Testis (tissue), 2 donors: ENCODE data around the gene ZFP36L1.

Experiments
- CTCF ChIP-seq, 3 experiments: fragments of 450-650 bp in 2 of 3; fragments of 200-600 bp in 1 of 3; sonication (generic) in 1 of 3; IDR thresholded peaks; one replicate each; pipeline ENCODE4 v1.5.1; 2016 to 2019; ENCODE audit warnings: antibody characterized with exemption in 3 of 3, mild to moderate bottlenecking in 2 of 3, moderate library complexity in 1 of 3
- POLR2A ChIP-seq: fragments of 450-650 bp; IDR thresholded peaks from one replicate; pipeline ENCODE4 v1.6.1; 2017; ENCODE audit warnings: antibody characterized with exemption, mild to moderate bottlenecking, moderate library complexity

DNA sequence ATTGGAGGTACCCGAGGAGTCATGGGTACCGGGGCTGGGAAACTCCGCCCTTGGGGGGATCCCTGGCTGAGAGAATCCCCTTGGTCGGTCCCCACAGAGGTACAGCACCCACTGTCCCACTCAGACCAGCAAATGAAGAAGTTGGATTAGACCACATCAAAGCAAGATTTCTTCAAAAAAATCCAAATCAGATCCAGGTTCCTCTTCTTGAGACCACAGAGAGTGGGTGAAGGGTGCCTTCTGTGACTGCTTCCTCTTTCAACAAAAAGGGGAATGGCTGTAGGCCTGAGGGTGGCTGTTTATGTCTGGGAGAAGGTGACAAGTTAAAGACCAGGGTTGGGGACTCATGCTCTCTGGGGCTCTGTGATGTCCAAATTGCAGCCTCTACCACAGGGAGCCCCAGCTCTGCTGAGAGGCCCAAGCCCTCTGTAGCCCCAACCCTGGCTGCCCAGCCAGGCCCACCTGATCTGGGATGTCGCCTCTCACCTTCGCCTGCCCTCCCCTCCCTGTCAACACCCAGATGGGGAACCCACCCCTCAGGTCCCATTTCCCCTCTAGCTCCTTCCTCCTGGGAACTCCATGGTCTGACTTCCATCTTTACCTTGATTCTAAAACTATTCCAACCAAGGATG is 50.9 kb downstream of the ZFP36L1 start:
- TF ChIP-seq CTCF (IDR thresholded peaks at IDR 0.05) (no peak), POLR2A (no peak)
